GM12878 (cell line): Measurements from ENCODE around the gene SRSF3. TPM values are rescaled to one million over a fixed set of nuclear protein-coding genes. Genes with fewer than 3 reads are reported as not detected.

ENCODE experiments used
- ATAC-seq: fragments of 200-7000 bp; cut with Tn5 transposase; 3 replicates; pipeline ENCODE4 v1.9.1; 2020; ENCODE audit warnings: mild to moderate bottlenecking, moderate library complexity
- BruUV-seq: library from RNA; stranded (reverse); fragments of 400-500 nt; replicated peaks from 2 replicates; lab custom pipeline; 2021; lab: Mats Ljungman, UMichigan
- CTCF ChIA-PET: fragments of 300-600 bp; sonication (Branson Sonifier 250); formaldehyde crosslinking; extraction: SDS; loops from one replicate; lab custom pipeline; 2021; ENCODE audit warnings: inconsistent platforms; lab: Yijun Ruan, JAX
- POLR2A ChIA-PET: fragments of 350-600 bp; formaldehyde crosslinking; extraction: SDS; loops from one replicate; lab custom pipeline; 2021; ENCODE audit warnings: inconsistent platforms; lab: Charles Lee
- RAD21 ChIA-PET: fragments of 300-600 bp; sonication (Branson Sonifier 250); formaldehyde crosslinking; loops from one replicate; lab custom pipeline; 2023; ENCODE audit warnings: antibody characterized with exemption; ENCODE audit not compliant: unreplicated experiment; lab: Charles Lee
- SMC1A ChIA-PET: fragments of 300-600 bp; sonication (Branson Sonifier 250); formaldehyde crosslinking; loops from one replicate; lab custom pipeline; 2023; ENCODE audit not compliant: unreplicated experiment, uncharacterized antibody; lab: Charles Lee
- DNase-seq: peaks from one replicate; pipeline ENCODE4 v3.0.0-alpha.2; 2011; ENCODE audit warnings: low read depth, low spot score
- FAIRE-seq: peaks from 3 replicates; lab custom pipeline; 2011; peaks lifted over from hg19 to GRCh38; lab: Jason Lieb, UNC
- H2AFZ ChIP-seq: 2 replicates; pipeline ENCODE4 v1.6.0; 2011; ENCODE audit warnings: low read depth, low read length, control low read depth; ENCODE audit not compliant: control insufficient read depth
- H3K27ac ChIP-seq: 2 replicates; pipeline ENCODE4 v1.5.1; 2011; ENCODE audit warnings: control low read depth; ENCODE audit not compliant: control insufficient read depth, insufficient read depth
- H3K27me3 ChIP-seq, 2 experiments: replicated peaks in 1 of 2; 2 replicates each; pipeline versions ENCODE4 v1.6.0 to v1.6.1; 2011; ENCODE audit warnings: low read length in 1 of 2; ENCODE audit not compliant: control insufficient read depth in 2 of 2, insufficient read depth in 2 of 2
- H3K36me3 ChIP-seq, 2 experiments: 2 replicates each; pipeline ENCODE4 v1.5.1; 2011; ENCODE audit warnings: low read length in 1 of 2; ENCODE audit not compliant: control insufficient read depth in 2 of 2, insufficient read depth in 2 of 2
- H3K4me1 ChIP-seq: 2 replicates; pipeline ENCODE4 v1.6.1; 2011; ENCODE audit warnings: mild to moderate bottlenecking, low read length, moderate library complexity, mixed read lengths; ENCODE audit not compliant: control insufficient read depth, insufficient read depth
- H3K4me2 ChIP-seq: 2 replicates; pipeline ENCODE4 v1.6.0; 2011; ENCODE audit warnings: control low read depth; ENCODE audit not compliant: control insufficient read depth, insufficient read depth
- H3K4me3 ChIP-seq: fragments of 200-600 bp; sonication (generic); 2 replicates; pipeline ENCODE4 v1.5.1; 2016
- H3K79me2 ChIP-seq: 2 replicates; pipeline ENCODE4 v1.6.0; 2011; ENCODE audit warnings: low read length; ENCODE audit not compliant: control insufficient read depth, insufficient read depth
- H3K9ac ChIP-seq: 2 replicates; pipeline ENCODE4 v1.8.0; 2011; ENCODE audit warnings: low read length, control low read depth, mixed read lengths; ENCODE audit not compliant: control insufficient read depth, insufficient read depth
- H3K9me3 ChIP-seq: replicated peaks from 3 replicates; pipeline ENCODE4 v1.5.1; 2011; ENCODE audit warnings: mild to moderate bottlenecking, low read length; ENCODE audit not compliant: control insufficient read depth, insufficient read depth
- H4K20me1 ChIP-seq: 2 replicates; pipeline ENCODE4 v1.6.0; 2011; ENCODE audit not compliant: control insufficient read depth, insufficient read depth
- CBX3 ChIP-seq: fragments of 200-600 bp; sonication (generic); IDR thresholded peaks from 2 replicates; pipeline ENCODE4 v1.6.1; 2016; ENCODE audit warnings: low read depth, borderline replicate concordance
- FOXK2 ChIP-seq: fragments of 450-650 bp; IDR thresholded peaks from 2 replicates; pipeline ENCODE4 v1.6.1; 2017; ENCODE audit warnings: mild to moderate bottlenecking, moderate library complexity
- IRF4 ChIP-seq: IDR thresholded peaks from 2 replicates; pipeline ENCODE4 v1.6.1; 2011; ENCODE audit warnings: low read depth, low read length
- MEF2A ChIP-seq: IDR thresholded peaks from 2 replicates; pipeline ENCODE4 v1.6.1; 2011; ENCODE audit warnings: low read depth, mild to moderate bottlenecking, low read length, moderate library complexity; ENCODE audit not compliant: insufficient read depth
- MYC ChIP-seq: IDR thresholded peaks from 2 replicates; pipeline ENCODE4 v1.6.1; 2011; ENCODE audit warnings: mild to moderate bottlenecking, low read length, moderate library complexity, inconsistent platforms; ENCODE audit not compliant: insufficient read depth, insufficient replicate concordance, insufficient read length, severe bottlenecking
- POLR2AphosphoS5 ChIP-seq: IDR thresholded peaks from 2 replicates; pipeline ENCODE4 v1.6.1; 2011; ENCODE audit warnings: mild to moderate bottlenecking, low read length, inconsistent platforms
- RELA ChIP-seq: fragments of 450-650 bp; IDR thresholded peaks from 2 replicates; pipeline ENCODE4 v1.8.0; 2014; ENCODE audit warnings: borderline replicate concordance; ENCODE audit not compliant: partially characterized antibody
- RUNX3 ChIP-seq: IDR thresholded peaks from 2 replicates; pipeline ENCODE4 v1.6.1; 2012; ENCODE audit warnings: low read length, inconsistent platforms
- SMC3 ChIP-seq: IDR thresholded peaks from 2 replicates; pipeline ENCODE4 v1.6.1; 2011; ENCODE audit warnings: low read length, improper control_type of control experiment, borderline replicate concordance
- SREBF1 ChIP-seq: IDR thresholded peaks from 2 replicates; pipeline ENCODE4 v1.6.1; 2012; ENCODE audit warnings: mild to moderate bottlenecking, low read length
- WGBS: methylation state at CpG from one replicate; pipeline ENCODE4 v1.1.6; 2016; ENCODE audit warnings: low lambda C conversion rate; ENCODE audit not compliant: insufficient replicate concordance, insufficient coverage; ENCODE audit errors: missing lambda C conversion rate; 5-methylcytosine and 5-hydroxymethylcytosine counted together
- in situ Hi-C: fragments of 300-500 bp; cut with MboI; formaldehyde crosslinking; loops from 9 replicates; pipeline ENCODE4 v1.14.3; 2018; ENCODE audit warnings: mixed read lengths
- intact Hi-C: fragments of 100-400 bp; cut with micrococcal nuclease; formaldehyde crosslinking; loops from one replicate; pipeline ENCODE4 v1.14.2; 2022; ENCODE audit not compliant: unreplicated experiment
- polyA plus RNA-seq, 11 experiments: library from polyadenylated mRNA; depleted of rRNA in 4 of 11; unstranded in 6 of 11; stranded (reverse) in 5 of 11; fragments of >200 nt; fragmentation: Nextera tagmentation in 4 of 11; fragmentation: Illumina TruSeq in 1 of 11; extraction: Ambion mirVana in 4 of 11; extraction: Trizol in 1 of 11; gene quantifications; 1 replicate in 1 of 11; 2 replicates in 10 of 11; pipeline versions ENCODE4 v1.2.1 to v1.2.3, GENCODE V29; 2011 to 2016; ENCODE audit warnings: inconsistent platforms in 2 of 11, missing spikeins in 2 of 11, low read depth in 1 of 11
- total RNA-seq, 4 experiments: library from RNA; depleted of rRNA in 3 of 4; stranded (reverse); fragments of >200 nt in 3 of 4; fragmentation: Illumina TruSeq in 1 of 4; extraction: Trizol in 1 of 4; gene quantifications; 2 replicates each; pipeline versions ENCODE4 v1.2.1 to v1.2.3, GENCODE V29; 2013 to 2021
- TF ChIP-seq, protein P1 (sequence below): fragments of 450-650 bp; IDR thresholded peaks from 2 replicates; pipeline ENCODE4 v1.6.1; 2017; ENCODE audit warnings: mild to moderate bottlenecking
- TF ChIP-seq, protein P2 (sequence below): IDR thresholded peaks from 2 replicates; pipeline ENCODE4 v1.6.1; 2012; ENCODE audit warnings: low read length, inconsistent platforms

The SRSF3 gene
- total and polyA plus RNA-seq, 10 of the 15 experiments (the other 5 are each of a cell fraction or from before 2014, with no cell fraction given), result 195 to 1,377 (median 493) TPM

DNA sequence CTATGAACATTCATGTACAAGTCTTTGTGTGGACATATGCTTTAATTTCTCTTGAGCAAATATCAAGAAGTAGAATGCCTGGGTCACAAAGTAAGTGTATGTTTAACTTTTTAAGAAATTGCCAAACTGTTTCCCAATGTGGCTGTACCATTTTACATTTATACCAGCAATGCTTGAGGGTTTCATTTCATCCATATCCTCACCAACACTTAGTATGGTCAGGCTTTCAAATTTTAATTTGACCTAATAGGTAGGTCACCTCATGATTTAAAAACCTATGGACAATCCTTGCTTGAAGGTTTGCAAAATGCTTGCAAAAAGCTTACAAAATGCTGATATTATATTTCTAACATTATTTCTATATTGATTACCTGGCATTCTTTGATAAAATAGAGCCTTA lies 19.5 kb upstream of the SRSF3 start:
- ChIA-PET SMC1A (interaction anchor here (1.3 kb wide), 1 partner anchor 10 kb away, joined by 3 read pairs; no protein-coding TSS in a partner anchor), POLR2A (no interaction called here), CTCF (no interaction called here), RAD21 (interaction anchor here (0.6 kb wide), 1 partner anchor 17 kb away, joined by 3 read pairs; no protein-coding TSS in a partner anchor)
- Histone ChIP-seq H2AFZ (no peak overlapping the region), H3K79me2 (no peaks in the 10 kb centered on the region), H4K20me1 (no peaks in the 10 kb centered on the region), H3K36me3 (no peaks in the 10 kb centered on the region), H3K9me3 (no peaks in the 10 kb centered on the region), H3K27me3 (no peaks in the 10 kb centered on the region), H3K27ac (no peak overlapping the region), H3K4me1 (0 out of 2 replicates have a peak, but pooled peaks cover under 1% of the 10 kb centered on the region), H3K4me3 (no peak overlapping the region), H3K9ac (no peak overlapping the region), H3K4me2 (no peak overlapping the region)
- DNase-seq (no peak), FAIRE-seq (no peak), ATAC-seq (no peak)
- no TSS peak for BruUV-seq
- in situ Hi-C loops, result no loop called here
- TF ChIP-seq, protein P1, sequence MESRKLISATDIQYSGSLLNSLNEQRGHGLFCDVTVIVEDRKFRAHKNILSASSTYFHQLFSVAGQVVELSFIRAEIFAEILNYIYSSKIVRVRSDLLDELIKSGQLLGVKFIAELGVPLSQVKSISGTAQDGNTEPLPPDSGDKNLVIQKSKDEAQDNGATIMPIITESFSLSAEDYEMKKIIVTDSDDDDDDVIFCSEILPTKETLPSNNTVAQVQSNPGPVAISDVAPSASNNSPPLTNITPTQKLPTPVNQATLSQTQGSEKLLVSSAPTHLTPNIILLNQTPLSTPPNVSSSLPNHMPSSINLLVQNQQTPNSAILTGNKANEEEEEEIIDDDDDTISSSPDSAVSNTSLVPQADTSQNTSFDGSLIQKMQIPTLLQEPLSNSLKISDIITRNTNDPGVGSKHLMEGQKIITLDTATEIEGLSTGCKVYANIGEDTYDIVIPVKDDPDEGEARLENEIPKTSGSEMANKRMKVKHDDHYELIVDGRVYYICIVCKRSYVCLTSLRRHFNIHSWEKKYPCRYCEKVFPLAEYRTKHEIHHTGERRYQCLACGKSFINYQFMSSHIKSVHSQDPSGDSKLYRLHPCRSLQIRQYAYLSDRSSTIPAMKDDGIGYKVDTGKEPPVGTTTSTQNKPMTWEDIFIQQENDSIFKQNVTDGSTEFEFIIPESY, result no peak
- TF ChIP-seq MEF2A, result no peak
- intact Hi-C loops, result loop anchor here (5.0 kb wide), 1 partner anchor 152 kb away; no protein-coding TSS in a partner anchor

DNA sequence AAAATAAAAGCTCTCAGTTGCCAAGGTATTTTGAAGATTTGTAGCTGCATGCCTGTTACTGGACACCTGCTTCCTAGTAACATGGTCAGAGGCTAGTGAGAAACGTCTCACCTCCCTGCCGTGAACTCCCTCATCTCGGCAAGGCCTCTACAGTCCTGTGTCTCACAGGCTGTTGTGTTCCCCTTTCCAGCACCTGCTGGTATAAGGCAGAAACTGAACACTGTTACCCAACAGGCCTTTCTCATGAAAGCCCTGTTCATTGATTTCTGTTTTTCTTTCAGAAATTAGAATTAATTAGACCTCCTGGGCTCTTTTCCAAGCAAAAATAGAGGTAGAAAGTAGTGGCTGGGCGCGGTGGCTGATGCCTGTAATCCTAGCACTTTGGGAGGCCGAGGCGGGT lies 17.6 kb upstream of the SRSF3 start:
- SMC1A ChIA-PET, result no interaction called here
- ATAC-seq, result no peak
- Histone ChIP-seq H3K9ac (no peak overlapping the region), H3K79me2 (no peaks in the 10 kb centered on the region), H2AFZ (no peak overlapping the region), H3K4me2 (no peak overlapping the region), H3K36me3 (no peaks in the 10 kb centered on the region), H3K4me1 (0 out of 2 replicates have a peak, but pooled peaks cover 4% of the 10 kb centered on the region), H3K9me3 (no peaks in the 10 kb centered on the region), H3K27me3 (no peaks in the 10 kb centered on the region), H3K4me3 (no peak overlapping the region), H3K27ac (no peak overlapping the region), H4K20me1 (no peaks in the 10 kb centered on the region)
- intact Hi-C loops, result loop anchor here (5.0 kb wide), 1 partner anchor 154 kb away; no protein-coding TSS in a partner anchor
- CTCF ChIA-PET, result no interaction called here
- no peak for FAIRE-seq
- 79% methylated on average over 7 of the region's 7 CpGs for WGBS
- BruUV-seq, result no TSS peak
- TF ChIP-seq RELA (no peak), IRF4 (no peak), MYC (no peak), SMC3 (no peak), FOXK2 (no peak), RUNX3 (no peak), CBX3 (no peak), SREBF1 (no peak), POLR2AphosphoS5 (no peak)
- TF ChIP-seq, protein P2, sequence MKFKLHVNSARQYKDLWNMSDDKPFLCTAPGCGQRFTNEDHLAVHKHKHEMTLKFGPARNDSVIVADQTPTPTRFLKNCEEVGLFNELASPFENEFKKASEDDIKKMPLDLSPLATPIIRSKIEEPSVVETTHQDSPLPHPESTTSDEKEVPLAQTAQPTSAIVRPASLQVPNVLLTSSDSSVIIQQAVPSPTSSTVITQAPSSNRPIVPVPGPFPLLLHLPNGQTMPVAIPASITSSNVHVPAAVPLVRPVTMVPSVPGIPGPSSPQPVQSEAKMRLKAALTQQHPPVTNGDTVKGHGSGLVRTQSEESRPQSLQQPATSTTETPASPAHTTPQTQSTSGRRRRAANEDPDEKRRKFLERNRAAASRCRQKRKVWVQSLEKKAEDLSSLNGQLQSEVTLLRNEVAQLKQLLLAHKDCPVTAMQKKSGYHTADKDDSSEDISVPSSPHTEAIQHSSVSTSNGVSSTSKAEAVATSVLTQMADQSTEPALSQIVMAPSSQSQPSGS, result no peak
- POLR2A ChIA-PET, result interaction anchor here (0.7 kb wide), 2 partner anchors 37 to 243 kb away, joined by 3 read pairs; no protein-coding TSS in a partner anchor
- no peak for DNase-seq
- RAD21 ChIA-PET, result no interaction called here
- in situ Hi-C loops, result no loop called here
